HCT116 (cell line): Measurements from ENCODE around the gene RIMS1. TPM values are rescaled to one million over a fixed set of nuclear protein-coding genes. Genes with fewer than 3 reads are reported as not detected.

ENCODE experiments used
- ATAC-seq: fragments of 200-7000 bp; cut with Tn5 transposase; 2 replicates; pipeline ENCODE4 v1.9.1; 2020; ENCODE audit warnings: mild to moderate bottlenecking, moderate library complexity
- BruUV-seq: library from RNA; stranded (reverse); fragments of 400-500 nt; replicated peaks from 2 replicates; lab custom pipeline; 2021; lab: Mats Ljungman, UMichigan
- CTCF ChIA-PET: fragments of 300-600 bp; sonication (Branson Sonifier 250); formaldehyde crosslinking; loops from one replicate; lab custom pipeline; 2021; ENCODE audit warnings: antibody characterized with exemption; lab: Charles Lee
- POLR2A ChIA-PET: fragments of 300-600, 350-600 bp; sonication (Branson Sonifier 250); formaldehyde crosslinking; loops from one replicate; lab custom pipeline; 2021; ENCODE audit warnings: antibody characterized with exemption; lab: Charles Lee
- RAD21 ChIA-PET, 2 experiments: fragments of 300-600 bp; sonication (Branson Sonifier 250); formaldehyde crosslinking; loops; one replicate each; lab custom pipeline; 2023; ENCODE audit warnings: low total read pairs in 2 of 2; ENCODE audit not compliant: uncharacterized antibody in 2 of 2, unreplicated experiment in 2 of 2, low non-redundant PET in 1 of 2; lab: Charles Lee
- DNase-seq: peaks from one replicate; pipeline ENCODE4 v3.0.0-alpha.2; 2010; ENCODE audit warnings: low read depth, low spot score
- H2AFZ ChIP-seq: fragments of 200-600 bp; shearing (Covaris generic), sonication (generic); 2 replicates; pipeline ENCODE4 v1.6.1; 2017; ENCODE audit warnings: low read depth, mixed run types, mixed read lengths, antibody characterized with exemption, low read length; ENCODE audit not compliant: poor library complexity, severe bottlenecking
- H3K27ac ChIP-seq: 2 replicates; pipeline ENCODE4 v1.5.1; 2012; ENCODE audit warnings: low read depth, low read length
- H3K27me3 ChIP-seq: fragments of 200-600 bp; sonication (generic); 2 replicates; pipeline ENCODE4 v1.6.1; 2016; ENCODE audit warnings: mixed run types, low read length, mixed read lengths; ENCODE audit not compliant: insufficient read depth
- H3K36me3 ChIP-seq, 2 experiments: fragments of 200-500 bp in 1 of 2; fragments of 200-600 bp in 1 of 2; sonication (Bioruptor generic) in 1 of 2; sonication (generic) in 1 of 2; 2 replicates each; pipeline versions ENCODE4 v1.5.1 to v1.6.1; 2014 to 2016; ENCODE audit warnings: low read length in 2 of 2, inconsistent platforms in 1 of 2, mixed read lengths in 1 of 2, mixed run types in 1 of 2; ENCODE audit not compliant: insufficient read depth in 2 of 2, control insufficient read depth in 1 of 2
- H3K4me1 ChIP-seq, 2 experiments: fragments of 200-600 bp in 1 of 2; sonication (generic) in 1 of 2; 2 replicates each; pipeline versions ENCODE4 v1.5.1 to v1.6.1; 2012 to 2017; ENCODE audit warnings: low read length in 2 of 2, inconsistent platforms in 1 of 2, mild to moderate bottlenecking in 1 of 2, mixed read lengths in 1 of 2, mixed run types in 1 of 2, moderate library complexity in 1 of 2; ENCODE audit not compliant: insufficient read depth in 2 of 2, control insufficient read depth in 1 of 2
- H3K4me2 ChIP-seq: fragments of 200-600 bp; sonication (generic); 2 replicates; pipeline ENCODE4 v1.6.1; 2017; ENCODE audit warnings: mixed run types, low read length, mixed read lengths
- H3K4me3 ChIP-seq, 2 experiments: fragments of 200-600 bp in 1 of 2; sonication (generic) in 1 of 2; replicated peaks in 1 of 2; 2 replicates each; pipeline ENCODE4 v1.5.1; 2011 to 2016; ENCODE audit warnings: low read length in 2 of 2, control low read depth in 1 of 2, low read depth in 1 of 2, mild to moderate bottlenecking in 1 of 2, mixed read lengths in 1 of 2, mixed run types in 1 of 2
- H3K79me2 ChIP-seq: fragments of 200-600 bp; sonication (generic); 2 replicates; pipeline ENCODE4 v1.6.1; 2017; ENCODE audit warnings: mild to moderate bottlenecking, mixed run types, low read length, moderate library complexity, mixed read lengths; ENCODE audit not compliant: insufficient read depth
- H3K9ac ChIP-seq: fragments of 200-600 bp; sonication (generic); 2 replicates; pipeline ENCODE4 v1.6.1; 2016; ENCODE audit warnings: low read length, mixed read lengths
- H3K9me2 ChIP-seq: fragments of 200-600 bp; sonication (generic), shearing (Covaris generic); 2 replicates; pipeline ENCODE4 v1.6.1; 2017; ENCODE audit warnings: mixed run types, mild to moderate bottlenecking, moderate library complexity; ENCODE audit not compliant: insufficient read depth
- H3K9me3 ChIP-seq, 2 experiments: fragments of 200-500 bp in 1 of 2; fragments of 200-600 bp in 1 of 2; sonication (Bioruptor generic) in 1 of 2; sonication (generic) in 1 of 2; 2 replicates each; pipeline ENCODE4 v1.6.1; 2014 to 2017; ENCODE audit warnings: low read length in 2 of 2, mixed read lengths in 2 of 2, inconsistent platforms in 1 of 2, low read depth in 1 of 2, mild to moderate bottlenecking in 1 of 2, mixed run types in 1 of 2, moderate library complexity in 1 of 2; ENCODE audit not compliant: control insufficient read depth in 1 of 2, insufficient read depth in 1 of 2
- H4K20me1 ChIP-seq: fragments of 200-600 bp; sonication (generic), shearing (Covaris generic); 2 replicates; pipeline ENCODE4 v1.6.1; 2017; ENCODE audit warnings: mixed run types, mild to moderate bottlenecking, moderate library complexity; ENCODE audit not compliant: insufficient read depth
- ATF3 ChIP-seq: IDR thresholded peaks from 2 replicates; pipeline ENCODE4 v1.6.1; 2012
- CBX3 ChIP-seq: IDR thresholded peaks from 2 replicates; pipeline ENCODE4 v1.6.1; 2012; ENCODE audit warnings: low read depth
- CEBPB ChIP-seq: IDR thresholded peaks from 2 replicates; pipeline ENCODE4 v1.6.1; 2012; ENCODE audit warnings: low read depth
- EGR1 ChIP-seq: IDR thresholded peaks from 2 replicates; pipeline ENCODE4 v1.6.1; 2012; ENCODE audit warnings: low read depth
- ELF1 ChIP-seq: IDR thresholded peaks from 2 replicates; pipeline ENCODE4 v1.6.1; 2012; ENCODE audit warnings: low read depth, borderline replicate concordance
- FOSL1 ChIP-seq: IDR thresholded peaks from 2 replicates; pipeline ENCODE4 v1.6.1; 2012; ENCODE audit warnings: low read depth
- JUND ChIP-seq: IDR thresholded peaks from 2 replicates; pipeline ENCODE4 v1.6.1; 2012
- MAX ChIP-seq: IDR thresholded peaks from 2 replicates; pipeline ENCODE4 v1.6.1; 2012
- POLR2A ChIP-seq: IDR thresholded peaks from 2 replicates; pipeline ENCODE4 v1.7.0; 2011; ENCODE audit warnings: borderline replicate concordance; ENCODE audit not compliant: insufficient read depth, insufficient read length; ENCODE audit errors: extremely low read depth
- POLR2AphosphoS5 ChIP-seq: IDR thresholded peaks from 2 replicates; pipeline ENCODE4 v1.6.1; 2011; ENCODE audit warnings: mild to moderate bottlenecking, low read depth, low read length, moderate library complexity
- RAD21 ChIP-seq: IDR thresholded peaks from 2 replicates; pipeline ENCODE4 v1.6.1; 2012; ENCODE audit warnings: low read depth, mild to moderate bottlenecking
- REST ChIP-seq: IDR thresholded peaks from 2 replicates; pipeline ENCODE4 v1.6.1; 2012; ENCODE audit warnings: low read depth
- SIN3A ChIP-seq: IDR thresholded peaks from 2 replicates; pipeline ENCODE4 v1.6.1; 2012; ENCODE audit warnings: low read depth
- SP1 ChIP-seq: IDR thresholded peaks from 2 replicates; pipeline ENCODE4 v1.6.1; 2012; ENCODE audit warnings: low read depth
- SRF ChIP-seq: IDR thresholded peaks from 2 replicates; pipeline ENCODE4 v1.6.1; 2012; ENCODE audit warnings: low read depth
- TCF7L2 ChIP-seq: IDR thresholded peaks from 2 replicates; pipeline ENCODE4 v1.7.0; 2011; ENCODE audit warnings: borderline replicate concordance, inconsistent platforms; ENCODE audit not compliant: insufficient read depth, insufficient read length; ENCODE audit errors: extremely low read depth
- ZNF274 ChIP-seq: fragments of 200-500 bp; sonication (Bioruptor generic); IDR thresholded peaks from 2 replicates; pipeline ENCODE4 v1.6.1; 2014; ENCODE audit warnings: mild to moderate bottlenecking, low read depth, low read length, inconsistent platforms
- intact Hi-C: fragments of 100-400 bp; cut with micrococcal nuclease; formaldehyde crosslinking; loops from 2 replicates; pipeline ENCODE4 v1.10.0; 2022
- total RNA-seq: library from RNA; stranded (reverse); gene quantifications from one replicate; pipeline ENCODE4 v1.2.1, GENCODE V29; 2021; ENCODE audit not compliant: unreplicated experiment
- TF ChIP-seq, protein P1 (sequence below): IDR thresholded peaks from 2 replicates; pipeline ENCODE4 v1.6.1; 2011; ENCODE audit warnings: mild to moderate bottlenecking, low read length, moderate library complexity; ENCODE audit not compliant: insufficient replicate concordance; ENCODE audit errors: extremely low read depth
- TF ChIP-seq, protein P2 (sequence below), 3 experiments: fragments of 200-600 bp in 1 of 3; sonication (generic) in 1 of 3; IDR thresholded peaks in 2 of 3; conservative IDR thresholded peaks in 1 of 3; 2 replicates each; pipeline ENCODE4 v1.5.1; 2012 to 2017; ENCODE audit warnings: low read depth in 2 of 3, low read length in 2 of 3, antibody characterized with exemption in 1 of 3, borderline replicate concordance in 1 of 3, control low read depth in 1 of 3, mild to moderate bottlenecking in 1 of 3, mixed read lengths in 1 of 3, mixed run types in 1 of 3, moderate library complexity in 1 of 3; ENCODE audit not compliant: insufficient read depth in 1 of 3

RIMS1 gene
- total RNA-seq, 1 experiment from 2014 or later: not detected

- Histone ChIP-seq H3K4me2 (no peak overlapping the region), H3K9me3 (no peaks in the 10 kb centered on the region), H3K79me2 (no peaks in the 10 kb centered on the region), H2AFZ (no peak overlapping the region), H3K9me2 (no peaks in the 10 kb centered on the region), H3K36me3 (no peaks in the 10 kb centered on the region), H4K20me1 (no peaks in the 10 kb centered on the region; the same call in 1 of the 2 replicates), H3K9ac (no peak overlapping the region), H3K27ac (no peak overlapping the region), H3K4me3 (no peak overlapping the region), H3K4me1 (no peaks in the 10 kb centered on the region), H3K27me3 (peaks cover 5% of the 10 kb centered on the region; the same call in 1 of the 2 replicates)
- ATAC-seq (no peak), DNase-seq (no peak)
- CTCF ChIA-PET: no interaction called here
- POLR2A ChIA-PET: no interaction called here
- RAD21 ChIA-PET: no interaction called here
- TF ChIP-seq EGR1 (no peak), ZNF274 (no peak), FOSL1 (no peak), TCF7L2 (no peak), CBX3 (no peak), POLR2AphosphoS5 (no peak), JUND (no peak), SP1 (no peak), SRF (no peak), CEBPB (no peak), REST (no peak), SIN3A (no peak), ATF3 (no peak), MAX (no peak), ELF1 (no peak), POLR2A (no peak), RAD21 (no peak)
- TF ChIP-seq, protein P1, sequence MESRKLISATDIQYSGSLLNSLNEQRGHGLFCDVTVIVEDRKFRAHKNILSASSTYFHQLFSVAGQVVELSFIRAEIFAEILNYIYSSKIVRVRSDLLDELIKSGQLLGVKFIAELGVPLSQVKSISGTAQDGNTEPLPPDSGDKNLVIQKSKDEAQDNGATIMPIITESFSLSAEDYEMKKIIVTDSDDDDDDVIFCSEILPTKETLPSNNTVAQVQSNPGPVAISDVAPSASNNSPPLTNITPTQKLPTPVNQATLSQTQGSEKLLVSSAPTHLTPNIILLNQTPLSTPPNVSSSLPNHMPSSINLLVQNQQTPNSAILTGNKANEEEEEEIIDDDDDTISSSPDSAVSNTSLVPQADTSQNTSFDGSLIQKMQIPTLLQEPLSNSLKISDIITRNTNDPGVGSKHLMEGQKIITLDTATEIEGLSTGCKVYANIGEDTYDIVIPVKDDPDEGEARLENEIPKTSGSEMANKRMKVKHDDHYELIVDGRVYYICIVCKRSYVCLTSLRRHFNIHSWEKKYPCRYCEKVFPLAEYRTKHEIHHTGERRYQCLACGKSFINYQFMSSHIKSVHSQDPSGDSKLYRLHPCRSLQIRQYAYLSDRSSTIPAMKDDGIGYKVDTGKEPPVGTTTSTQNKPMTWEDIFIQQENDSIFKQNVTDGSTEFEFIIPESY: no peak
- TF ChIP-seq, protein P2, sequence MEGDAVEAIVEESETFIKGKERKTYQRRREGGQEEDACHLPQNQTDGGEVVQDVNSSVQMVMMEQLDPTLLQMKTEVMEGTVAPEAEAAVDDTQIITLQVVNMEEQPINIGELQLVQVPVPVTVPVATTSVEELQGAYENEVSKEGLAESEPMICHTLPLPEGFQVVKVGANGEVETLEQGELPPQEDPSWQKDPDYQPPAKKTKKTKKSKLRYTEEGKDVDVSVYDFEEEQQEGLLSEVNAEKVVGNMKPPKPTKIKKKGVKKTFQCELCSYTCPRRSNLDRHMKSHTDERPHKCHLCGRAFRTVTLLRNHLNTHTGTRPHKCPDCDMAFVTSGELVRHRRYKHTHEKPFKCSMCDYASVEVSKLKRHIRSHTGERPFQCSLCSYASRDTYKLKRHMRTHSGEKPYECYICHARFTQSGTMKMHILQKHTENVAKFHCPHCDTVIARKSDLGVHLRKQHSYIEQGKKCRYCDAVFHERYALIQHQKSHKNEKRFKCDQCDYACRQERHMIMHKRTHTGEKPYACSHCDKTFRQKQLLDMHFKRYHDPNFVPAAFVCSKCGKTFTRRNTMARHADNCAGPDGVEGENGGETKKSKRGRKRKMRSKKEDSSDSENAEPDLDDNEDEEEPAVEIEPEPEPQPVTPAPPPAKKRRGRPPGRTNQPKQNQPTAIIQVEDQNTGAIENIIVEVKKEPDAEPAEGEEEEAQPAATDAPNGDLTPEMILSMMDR (IDR thresholded peaks at IDR 0.05 in 2 of 3, conservative IDR thresholded peaks at IDR 0.05 in 1 of 3; ENCODE audit: borderline replicate concordance in 1 of 3, insufficient read depth in 1 of 3, low read depth in 2 of 3, low read length in 2 of 3): no peak
- intact Hi-C loops: no loop called here
- BruUV-seq: no TSS peak
These were observed 442.4 kb downstream of the RIMS1 start for GRCh38 chr6:72328775-72329174.
